ENCODE results near the gene MAGIX.

DNA sequence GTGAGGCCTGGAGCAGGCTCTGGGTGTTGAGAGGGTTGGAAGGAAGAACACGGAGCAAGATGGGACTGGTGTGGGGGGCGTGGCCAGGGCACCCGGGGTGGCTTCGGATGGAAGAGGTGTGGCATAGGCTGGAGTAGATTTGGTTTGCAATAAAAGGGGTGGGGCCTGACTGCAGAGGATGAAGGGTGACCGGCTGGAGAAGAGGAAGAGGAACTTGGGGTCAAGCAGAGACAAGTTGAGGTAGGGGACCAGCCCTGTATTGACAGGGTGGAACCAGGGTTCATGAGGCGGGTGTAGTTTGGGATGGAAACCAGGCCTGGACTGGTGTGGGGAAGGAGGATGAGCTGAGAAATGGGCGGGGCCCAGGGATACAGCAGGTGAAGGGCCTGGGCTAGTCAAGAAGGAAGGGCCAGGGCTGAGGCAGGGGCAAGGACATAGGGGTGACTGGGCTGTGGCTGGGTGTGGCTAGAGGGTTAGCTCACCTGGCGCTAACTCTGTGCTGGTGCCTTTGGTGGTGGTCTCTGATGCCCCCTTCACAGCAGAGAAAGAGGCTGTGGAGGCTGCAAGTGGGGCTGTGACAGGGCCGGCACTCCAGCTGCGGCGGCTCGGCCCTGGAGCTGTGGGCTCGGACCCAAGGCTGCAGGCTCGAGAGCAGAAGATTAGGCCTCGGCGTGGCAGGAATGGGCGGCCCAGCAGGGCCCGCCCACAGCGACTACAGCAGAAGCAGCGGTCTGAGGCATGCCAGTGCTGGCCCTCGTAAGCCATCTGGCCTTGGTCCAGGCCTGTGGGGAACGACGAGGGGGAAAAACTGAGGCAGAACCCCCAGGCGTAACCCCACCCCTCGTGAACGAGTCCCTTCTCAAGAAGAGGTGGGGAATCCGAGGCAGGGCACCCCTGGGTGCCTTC lies 14.1 kb downstream of the MAGIX start:
- TF ChIP-seq, protein P1, sequence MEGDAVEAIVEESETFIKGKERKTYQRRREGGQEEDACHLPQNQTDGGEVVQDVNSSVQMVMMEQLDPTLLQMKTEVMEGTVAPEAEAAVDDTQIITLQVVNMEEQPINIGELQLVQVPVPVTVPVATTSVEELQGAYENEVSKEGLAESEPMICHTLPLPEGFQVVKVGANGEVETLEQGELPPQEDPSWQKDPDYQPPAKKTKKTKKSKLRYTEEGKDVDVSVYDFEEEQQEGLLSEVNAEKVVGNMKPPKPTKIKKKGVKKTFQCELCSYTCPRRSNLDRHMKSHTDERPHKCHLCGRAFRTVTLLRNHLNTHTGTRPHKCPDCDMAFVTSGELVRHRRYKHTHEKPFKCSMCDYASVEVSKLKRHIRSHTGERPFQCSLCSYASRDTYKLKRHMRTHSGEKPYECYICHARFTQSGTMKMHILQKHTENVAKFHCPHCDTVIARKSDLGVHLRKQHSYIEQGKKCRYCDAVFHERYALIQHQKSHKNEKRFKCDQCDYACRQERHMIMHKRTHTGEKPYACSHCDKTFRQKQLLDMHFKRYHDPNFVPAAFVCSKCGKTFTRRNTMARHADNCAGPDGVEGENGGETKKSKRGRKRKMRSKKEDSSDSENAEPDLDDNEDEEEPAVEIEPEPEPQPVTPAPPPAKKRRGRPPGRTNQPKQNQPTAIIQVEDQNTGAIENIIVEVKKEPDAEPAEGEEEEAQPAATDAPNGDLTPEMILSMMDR (conservative IDR thresholded peaks at IDR 0.05), result no peak
- no peak for TF ChIP-seq ZFX (IDR thresholded peaks at IDR 0.05)
